GM12878 (cell line): ENCODE data around the gene PAPSS2. TPM values are rescaled to one million over a fixed set of nuclear protein-coding genes. Genes with fewer than 3 reads are reported as not detected.

Experiments used
- ATAC-seq: fragments of 200-7000 bp; cut with Tn5 transposase; 3 replicates; pipeline ENCODE4 v1.9.1; 2020; ENCODE audit warnings: mild to moderate bottlenecking, moderate library complexity
- BruUV-seq: library from RNA; stranded (reverse); fragments of 400-500 nt; replicated peaks from 2 replicates; lab custom pipeline; 2021; lab: Mats Ljungman, UMichigan
- CTCF ChIA-PET: fragments of 300-600 bp; sonication (Branson Sonifier 250); formaldehyde crosslinking; extraction: SDS; loops from one replicate; lab custom pipeline; 2021; ENCODE audit warnings: inconsistent platforms; lab: Yijun Ruan, JAX
- POLR2A ChIA-PET: fragments of 350-600 bp; formaldehyde crosslinking; extraction: SDS; loops from one replicate; lab custom pipeline; 2021; ENCODE audit warnings: inconsistent platforms; lab: Charles Lee
- RAD21 ChIA-PET: fragments of 300-600 bp; sonication (Branson Sonifier 250); formaldehyde crosslinking; loops from one replicate; lab custom pipeline; 2023; ENCODE audit warnings: antibody characterized with exemption; ENCODE audit not compliant: unreplicated experiment; lab: Charles Lee
- SMC1A ChIA-PET: fragments of 300-600 bp; sonication (Branson Sonifier 250); formaldehyde crosslinking; loops from one replicate; lab custom pipeline; 2023; ENCODE audit not compliant: unreplicated experiment, uncharacterized antibody; lab: Charles Lee
- DNase-seq: peaks from one replicate; pipeline ENCODE4 v3.0.0-alpha.2; 2011; ENCODE audit warnings: low read depth, low spot score
- FAIRE-seq: peaks from 3 replicates; lab custom pipeline; 2011; peaks lifted over from hg19 to GRCh38; lab: Jason Lieb, UNC
- H2AFZ ChIP-seq: 2 replicates; pipeline ENCODE4 v1.6.0; 2011; ENCODE audit warnings: low read depth, low read length, control low read depth; ENCODE audit not compliant: control insufficient read depth
- H3K27ac ChIP-seq: 2 replicates; pipeline ENCODE4 v1.5.1; 2011; ENCODE audit warnings: control low read depth; ENCODE audit not compliant: control insufficient read depth, insufficient read depth
- H3K27me3 ChIP-seq, 2 experiments: replicated peaks in 1 of 2; 2 replicates each; pipeline versions ENCODE4 v1.6.0 to v1.6.1; 2011; ENCODE audit warnings: low read length in 1 of 2; ENCODE audit not compliant: control insufficient read depth in 2 of 2, insufficient read depth in 2 of 2
- H3K36me3 ChIP-seq, 2 experiments: 2 replicates each; pipeline ENCODE4 v1.5.1; 2011; ENCODE audit warnings: low read length in 1 of 2; ENCODE audit not compliant: control insufficient read depth in 2 of 2, insufficient read depth in 2 of 2
- H3K4me1 ChIP-seq: 2 replicates; pipeline ENCODE4 v1.6.1; 2011; ENCODE audit warnings: mild to moderate bottlenecking, low read length, moderate library complexity, mixed read lengths; ENCODE audit not compliant: control insufficient read depth, insufficient read depth
- H3K4me2 ChIP-seq: 2 replicates; pipeline ENCODE4 v1.6.0; 2011; ENCODE audit warnings: control low read depth; ENCODE audit not compliant: control insufficient read depth, insufficient read depth
- H3K4me3 ChIP-seq: fragments of 200-600 bp; sonication (generic); 2 replicates; pipeline ENCODE4 v1.5.1; 2016
- H3K79me2 ChIP-seq: 2 replicates; pipeline ENCODE4 v1.6.0; 2011; ENCODE audit warnings: low read length; ENCODE audit not compliant: control insufficient read depth, insufficient read depth
- H3K9ac ChIP-seq: 2 replicates; pipeline ENCODE4 v1.8.0; 2011; ENCODE audit warnings: low read length, control low read depth, mixed read lengths; ENCODE audit not compliant: control insufficient read depth, insufficient read depth
- H3K9me3 ChIP-seq: replicated peaks from 3 replicates; pipeline ENCODE4 v1.5.1; 2011; ENCODE audit warnings: mild to moderate bottlenecking, low read length; ENCODE audit not compliant: control insufficient read depth, insufficient read depth
- H4K20me1 ChIP-seq: 2 replicates; pipeline ENCODE4 v1.6.0; 2011; ENCODE audit not compliant: control insufficient read depth, insufficient read depth
- ATF7 ChIP-seq: fragments of 450-650 bp; IDR thresholded peaks from 2 replicates; pipeline ENCODE4 v1.6.1; 2016; ENCODE audit warnings: low read depth, mild to moderate bottlenecking
- BCLAF1 ChIP-seq: fragments of 450-650 bp; IDR thresholded peaks from 2 replicates; pipeline ENCODE4 v1.6.1; 2017; ENCODE audit warnings: antibody characterized with exemption, mild to moderate bottlenecking, moderate library complexity
- CHD2 ChIP-seq: IDR thresholded peaks from 2 replicates; pipeline ENCODE4 v1.6.1; 2011; ENCODE audit warnings: low read depth, low read length, improper control_type of control experiment, borderline replicate concordance
- HDAC6 ChIP-seq: fragments of 200-600 bp; sonication (generic); IDR thresholded peaks from one replicate; pipeline ENCODE4 v1.8.0; 2017; ENCODE audit warnings: antibody characterized with exemption; ENCODE audit not compliant: unreplicated experiment
- NRF1 ChIP-seq: conservative IDR thresholded peaks from 2 replicates; pipeline ENCODE4 v1.6.1; 2011; ENCODE audit warnings: mild to moderate bottlenecking, low read depth, low read length, improper control_type of control experiment
- WGBS: methylation state at CpG from one replicate; pipeline ENCODE4 v1.1.6; 2016; ENCODE audit warnings: low lambda C conversion rate; ENCODE audit not compliant: insufficient replicate concordance, insufficient coverage; ENCODE audit errors: missing lambda C conversion rate; 5-methylcytosine and 5-hydroxymethylcytosine counted together
- in situ Hi-C: fragments of 300-500 bp; cut with MboI; formaldehyde crosslinking; loops from 9 replicates; pipeline ENCODE4 v1.14.3; 2018; ENCODE audit warnings: mixed read lengths
- intact Hi-C: fragments of 100-400 bp; cut with micrococcal nuclease; formaldehyde crosslinking; loops from one replicate; pipeline ENCODE4 v1.14.2; 2022; ENCODE audit not compliant: unreplicated experiment
- polyA plus RNA-seq, 11 experiments: library from polyadenylated mRNA; depleted of rRNA in 4 of 11; unstranded in 6 of 11; stranded (reverse) in 5 of 11; fragments of >200 nt; fragmentation: Nextera tagmentation in 4 of 11; fragmentation: Illumina TruSeq in 1 of 11; extraction: Ambion mirVana in 4 of 11; extraction: Trizol in 1 of 11; gene quantifications; 1 replicate in 1 of 11; 2 replicates in 10 of 11; pipeline versions ENCODE4 v1.2.1 to v1.2.3, GENCODE V29; 2011 to 2016; ENCODE audit warnings: inconsistent platforms in 2 of 11, missing spikeins in 2 of 11, low read depth in 1 of 11
- total RNA-seq, 4 experiments: library from RNA; depleted of rRNA in 3 of 4; stranded (reverse); fragments of >200 nt in 3 of 4; fragmentation: Illumina TruSeq in 1 of 4; extraction: Trizol in 1 of 4; gene quantifications; 2 replicates each; pipeline versions ENCODE4 v1.2.1 to v1.2.3, GENCODE V29; 2013 to 2021

Gene PAPSS2
- total and polyA plus RNA-seq, 10 of the 15 experiments (the other 5 are each of a cell fraction or from before 2014, with no cell fraction given) = 0.15 to 2.1 (median 0.37) TPM

DNA sequence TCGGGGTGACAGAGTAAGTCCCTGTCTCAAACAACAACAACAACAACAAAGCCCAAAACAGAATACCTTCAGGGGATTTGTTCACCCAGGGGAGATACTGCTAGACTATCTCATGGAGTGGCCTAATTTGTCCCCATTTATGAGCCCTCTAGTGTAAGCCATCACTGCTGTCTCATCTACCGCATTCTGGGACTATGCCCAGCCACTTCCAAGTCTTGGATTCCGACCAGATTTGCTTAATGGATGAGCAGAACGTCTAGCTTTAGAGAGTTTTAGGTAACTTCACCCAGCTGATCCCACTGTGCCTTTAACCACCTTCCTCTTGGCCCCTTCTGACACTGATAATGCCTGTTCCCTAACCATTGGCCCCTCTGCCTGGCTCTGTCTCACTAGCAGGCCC lies 47.1 kb downstream of the PAPSS2 start:
- 27% methylated on average over 4 of the region's 4 CpGs for WGBS
- H2AFZ ChIP-seq = no peak overlapping the region
- no peaks in the 10 kb centered on the region for H3K36me3 ChIP-seq
- no peak overlapping the region for H3K4me3 ChIP-seq
- FAIRE-seq = no peak
- no peak overlapping the region for H3K4me2 ChIP-seq
- ATAC-seq = no peak
- H3K4me1 ChIP-seq = no peaks in the 10 kb centered on the region
- intact Hi-C loops = no loop called here
- no peaks in the 10 kb centered on the region for H3K79me2 ChIP-seq
- POLR2A ChIA-PET = no interaction called here
- no peak overlapping the region for H3K9ac ChIP-seq
- DNase-seq = no peak
- CTCF ChIA-PET = no interaction called here
- no peaks in the 10 kb centered on the region for H3K9me3 ChIP-seq
- H3K27me3 ChIP-seq = no peaks in the 10 kb centered on the region
- TF ChIP-seq ATF7 = no peak
- TF ChIP-seq, all 136 proteins: peak for 0
- ChIA-PET RAD21 (no interaction called here), SMC1A (no interaction called here)
- H3K27ac ChIP-seq = no peak overlapping the region
- no TSS peak for BruUV-seq
- in situ Hi-C loops = no loop called here
- no peaks in the 10 kb centered on the region for H4K20me1 ChIP-seq

DNA sequence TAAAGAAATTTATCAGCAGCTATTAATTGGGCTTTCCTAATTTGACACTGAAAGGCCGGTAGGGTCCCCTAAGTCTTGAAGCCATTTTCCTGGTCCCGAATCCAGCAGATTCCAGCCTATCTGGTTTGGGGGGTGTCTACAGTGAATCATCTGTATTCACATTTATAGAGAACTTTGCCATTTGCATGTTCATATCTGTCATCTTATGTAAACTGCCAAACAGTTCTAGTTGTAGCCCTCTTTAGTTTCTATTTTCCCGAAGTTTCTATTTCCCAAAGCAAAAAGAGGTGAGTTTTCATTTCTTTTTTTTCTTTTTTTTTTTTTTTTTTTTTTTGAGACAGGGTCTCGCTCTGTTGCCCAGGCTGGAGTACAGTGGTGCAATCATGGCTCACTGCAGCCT lies 47.6 kb downstream of the PAPSS2 start:
- ATAC-seq = no peak
- H3K4me2 ChIP-seq = no peak overlapping the region
- no peaks in the 10 kb centered on the region for H3K36me3 ChIP-seq
- no peak overlapping the region for H3K27ac ChIP-seq
- ChIA-PET CTCF (no interaction called here), SMC1A (no interaction called here), RAD21 (no interaction called here), POLR2A (no interaction called here)
- in situ Hi-C loops (no loop called here), intact Hi-C loops (no loop called here)
- H3K4me3 ChIP-seq = no peak overlapping the region
- H3K9ac ChIP-seq = no peak overlapping the region
- TF ChIP-seq BCLAF1 = no peak
- TF ChIP-seq CHD2 = no peak
- no peak for TF ChIP-seq NRF1
- no peak for TF ChIP-seq HDAC6
- no peak for FAIRE-seq
- no peaks in the 10 kb centered on the region for H4K20me1 ChIP-seq
- no peaks in the 10 kb centered on the region for H3K4me1 ChIP-seq
- no peak for DNase-seq
- H2AFZ ChIP-seq = no peak overlapping the region
- H3K79me2 ChIP-seq = no peaks in the 10 kb centered on the region
- no peaks in the 10 kb centered on the region for H3K9me3 ChIP-seq
- H3K27me3 ChIP-seq = no peaks in the 10 kb centered on the region
- WGBS = 31% methylated on average over 3 of the region's 4 CpGs
- no TSS peak for BruUV-seq
